Mesendoderm (in vitro differentiated cells): ENCODE results near the gene AMD1.
A peak's percentile ranks its signal among the peaks of the same experiment; 100 is the strongest.

ENCODE experiments used
- DNase-seq: peaks from one replicate; pipeline ENCODE4 v3.0.0; 2013
- H2AK5ac ChIP-seq: 2 replicates; pipeline ENCODE4 v1.6.1; 2013; ENCODE audit warnings: low read length, inconsistent platforms
- H2BK120ac ChIP-seq: 2 replicates; pipeline ENCODE4 v1.6.1; 2013; ENCODE audit warnings: low read depth, mild to moderate bottlenecking, low read length, moderate library complexity, mixed read lengths
- H2BK15ac ChIP-seq: replicated peaks from 2 replicates; pipeline ENCODE4 v1.6.1; 2013; ENCODE audit warnings: low read depth, mild to moderate bottlenecking, moderate library complexity
- H2BK5ac ChIP-seq: 2 replicates; pipeline ENCODE4 v1.6.1; 2013; ENCODE audit warnings: low read length, inconsistent platforms
- H3K18ac ChIP-seq: 2 replicates; pipeline ENCODE4 v1.6.1; 2013; ENCODE audit warnings: mild to moderate bottlenecking, low read length, mixed read lengths
- H3K23ac ChIP-seq: one replicate; pipeline ENCODE4 v1.6.1; 2013; ENCODE audit warnings: low read length
- H3K27ac ChIP-seq: 2 replicates; pipeline ENCODE4 v1.5.1; 2013; ENCODE audit warnings: low read depth, mild to moderate bottlenecking, inconsistent platforms, low read length, moderate library complexity
- H3K27me3 ChIP-seq: 2 replicates; pipeline ENCODE4 v1.6.1; 2013; ENCODE audit warnings: low read length, control low read depth, mild to moderate bottlenecking, inconsistent platforms; ENCODE audit not compliant: insufficient read depth, poor library complexity
- H3K36me3 ChIP-seq: 2 replicates; pipeline ENCODE4 v1.6.1; 2013; ENCODE audit warnings: low read length, inconsistent platforms; ENCODE audit not compliant: control insufficient read depth, insufficient read depth
- H3K4ac ChIP-seq: one replicate; pipeline ENCODE4 v1.6.1; 2013; ENCODE audit warnings: low read depth, mild to moderate bottlenecking, low read length, moderate library complexity
- H3K4me1 ChIP-seq: 2 replicates; pipeline ENCODE4 v1.6.1; 2013; ENCODE audit warnings: low read depth, low read length, inconsistent platforms; ENCODE audit not compliant: control insufficient read depth
- H3K4me2 ChIP-seq: 2 replicates; pipeline ENCODE4 v1.6.1; 2013; ENCODE audit warnings: low read length
- H3K4me3 ChIP-seq: 2 replicates; pipeline ENCODE4 v1.5.1; 2013; ENCODE audit warnings: mild to moderate bottlenecking, low read length
- H3K56ac ChIP-seq: one replicate; pipeline ENCODE4 v1.6.1; 2013; ENCODE audit warnings: low read length
- H3K79me1 ChIP-seq: 2 replicates; pipeline ENCODE4 v1.6.1; 2013; ENCODE audit warnings: low read length, inconsistent platforms
- H3K79me2 ChIP-seq: 2 replicates; pipeline ENCODE4 v1.6.1; 2013; ENCODE audit warnings: mild to moderate bottlenecking, low read length; ENCODE audit not compliant: control insufficient read depth, insufficient read depth
- H3K9ac ChIP-seq: 2 replicates; pipeline ENCODE4 v1.6.1; 2013; ENCODE audit warnings: low read length, inconsistent platforms
- H4K5ac ChIP-seq: one replicate; pipeline ENCODE4 v1.6.1; 2013; ENCODE audit warnings: low read length
- H4K8ac ChIP-seq: one replicate; pipeline ENCODE4 v1.6.1; 2013; ENCODE audit warnings: low read depth, mild to moderate bottlenecking, control low read depth, low read length, moderate library complexity
- WGBS: extraction: QIAGEN DNeasy Blood & Tissue Kit; methylation state at CpG from one replicate; pipeline ENCODE4 v1.1.7; 2013; ENCODE audit warnings: low lambda C conversion rate, missing lambda C conversion rate; ENCODE audit not compliant: insufficient coverage; ENCODE audit errors: extremely low coverage; 5-methylcytosine and 5-hydroxymethylcytosine counted together

The AMD1 gene

DNA sequence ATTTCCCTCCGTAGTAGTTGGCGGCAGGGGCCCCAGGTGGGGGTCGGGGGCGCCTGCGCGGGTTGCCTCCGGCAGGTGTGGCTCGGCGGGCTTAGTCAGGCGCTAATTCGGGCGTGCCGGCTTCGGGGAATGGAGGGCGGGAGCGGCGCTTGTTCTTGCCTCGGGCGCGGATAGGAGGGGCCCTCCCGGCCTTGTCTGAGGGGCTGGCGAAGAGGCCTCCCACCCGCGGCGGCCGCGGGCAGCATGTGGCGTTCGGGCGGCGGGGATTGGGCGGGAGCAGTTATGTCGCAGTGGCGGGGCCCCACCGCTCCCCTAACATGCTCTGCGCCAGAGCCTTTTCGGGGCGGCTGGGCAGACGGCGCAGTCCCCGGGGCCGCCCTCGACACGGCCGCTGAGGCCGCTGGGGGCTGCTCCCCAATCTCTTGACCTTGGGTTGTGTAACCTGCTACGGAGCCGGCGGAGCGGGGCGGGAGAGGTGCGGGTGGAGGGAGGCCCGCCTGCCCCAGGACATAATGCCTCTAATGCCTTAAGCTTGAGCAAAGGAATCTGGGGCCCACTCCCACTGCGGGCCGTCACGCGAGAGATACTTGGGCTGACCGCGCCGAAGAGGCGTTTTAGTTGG is 1.1 kb downstream of the AMD1 start:
- H3K23ac ChIP-seq, result no peak overlapping the region
- WGBS, result no CpG with 5 or more reads among the region's 61 CpGs
- H4K8ac ChIP-seq, result no peak overlapping the region
- no peaks in the 10 kb centered on the region for H3K36me3 ChIP-seq
- peak overlapping the region; percentile 94 for H3K56ac ChIP-seq
- no peaks in the 10 kb centered on the region for H3K79me1 ChIP-seq
- no peaks in the 10 kb centered on the region for H3K27me3 ChIP-seq
- H3K79me2 ChIP-seq, result peaks cover 64% of the 10 kb centered on the region
- peak overlapping the region; percentile 57 for H3K18ac ChIP-seq
- no peak overlapping the region for H2BK5ac ChIP-seq
- DNase-seq, result peak; percentile 65
- peak overlapping the region; percentile 56 for H3K4me3 ChIP-seq
- H2BK120ac ChIP-seq, result no peak overlapping the region
- H3K4ac ChIP-seq, result peak overlapping the region; percentile 73
- H3K4me1 ChIP-seq, result peaks cover 2% of the 10 kb centered on the region
- no peak overlapping the region for H2AK5ac ChIP-seq
- H3K4me2 ChIP-seq, result peak overlapping the region; percentile 26
- H3K27ac ChIP-seq, result peak overlapping the region; percentile 13
- no peak overlapping the region for H4K5ac ChIP-seq
- peak overlapping the region; percentile 95 for H3K9ac ChIP-seq
- no peak overlapping the region for H2BK15ac ChIP-seq

DNA sequence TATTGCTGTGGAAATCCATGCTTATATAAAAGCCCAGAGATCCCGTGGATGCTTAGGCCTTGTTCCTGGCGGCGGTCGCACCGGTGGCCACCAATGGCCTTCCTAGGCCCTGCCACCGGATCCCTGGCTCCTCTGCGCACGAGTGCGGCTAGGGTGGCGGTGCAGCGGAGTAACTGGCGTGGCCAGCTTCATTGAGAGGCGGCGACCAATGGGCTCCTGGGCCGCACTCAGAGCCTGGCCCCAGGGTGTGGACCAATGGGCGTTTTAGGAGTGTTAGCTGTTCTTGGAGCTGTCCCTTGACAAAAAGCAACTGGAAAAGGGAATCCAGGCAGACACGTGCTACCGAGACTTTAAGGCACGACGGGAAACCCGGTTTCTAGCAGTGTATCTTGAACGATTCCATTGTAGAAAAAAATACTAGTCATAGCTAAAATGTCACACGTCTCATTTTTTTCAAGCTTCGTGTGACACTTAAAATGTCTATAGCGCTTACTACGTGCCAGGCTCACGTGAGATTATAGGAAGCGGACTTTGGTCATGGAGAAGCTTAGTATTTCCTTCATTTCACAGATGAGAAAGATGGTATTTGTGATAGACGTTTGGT is 1.7 kb downstream of the AMD1 start:
- Histone ChIP-seq H3K4me3 (peak overlapping the region; percentile 56), H3K18ac (peak overlapping the region; percentile 57), H3K4me1 (peaks cover 2% of the 10 kb centered on the region), H2BK15ac (no peak overlapping the region), H3K56ac (peak overlapping the region; percentile 94), H3K27ac (peak overlapping the region; percentile 13), H3K36me3 (no peaks in the 10 kb centered on the region), H3K79me1 (no peaks in the 10 kb centered on the region), H3K23ac (no peak overlapping the region), H4K5ac (no peak overlapping the region), H2BK120ac (no peak overlapping the region), H3K4me2 (peak overlapping the region; percentile 82), H2AK5ac (no peak overlapping the region), H4K8ac (no peak overlapping the region), H3K27me3 (no peaks in the 10 kb centered on the region), H3K9ac (peak overlapping the region; percentile 95), H3K79me2 (peaks cover 69% of the 10 kb centered on the region), H2BK5ac (no peak overlapping the region), H3K4ac (no peak overlapping the region)
- WGBS, result no CpG with 5 or more reads among the region's 29 CpGs
- peak; percentile 96 for DNase-seq

DNA sequence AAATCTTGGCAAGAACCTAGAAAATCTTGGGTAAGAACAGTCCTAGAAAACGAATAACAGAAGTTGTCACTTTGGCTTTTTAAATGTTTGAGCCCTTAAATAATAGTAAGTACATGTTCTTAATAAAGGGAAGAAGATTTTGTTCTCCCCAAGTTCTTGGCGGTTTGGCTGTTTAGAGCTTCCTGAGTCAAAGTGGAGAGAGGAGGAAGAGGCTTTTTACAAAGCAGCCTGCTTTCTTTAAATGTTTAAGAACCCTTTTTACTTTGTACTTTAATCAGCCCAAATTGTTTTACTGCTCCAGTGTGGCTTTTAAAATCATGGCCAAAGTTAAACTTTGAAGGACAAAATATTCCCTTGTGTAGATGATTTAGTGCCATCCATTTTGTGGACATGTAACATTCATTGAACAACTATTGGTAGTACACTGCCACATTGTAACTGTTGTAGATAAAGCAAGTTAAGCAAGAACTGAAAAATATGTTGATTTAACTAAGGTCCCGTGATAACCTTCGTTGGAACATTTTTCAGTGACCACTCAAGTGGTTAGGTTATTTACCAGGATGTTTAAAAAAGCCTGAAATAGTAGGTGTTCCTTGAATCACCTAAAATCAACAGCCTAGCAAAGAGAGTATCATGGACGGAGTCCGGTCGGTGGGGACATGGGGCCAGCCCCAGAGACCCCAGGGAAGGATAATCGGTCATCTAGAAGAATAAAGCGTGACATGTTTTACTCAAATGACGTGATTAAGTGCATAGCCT is 2.4 kb downstream of the AMD1 start:
- H2BK120ac ChIP-seq, result no peak overlapping the region
- no peak overlapping the region for H3K18ac ChIP-seq
- H3K79me2 ChIP-seq, result peaks cover 76% of the 10 kb centered on the region
- no peak overlapping the region for H3K27ac ChIP-seq
- peak overlapping the region; percentile 56 for H3K4me3 ChIP-seq
- no peak overlapping the region for H3K4ac ChIP-seq
- DNase-seq, result no peak
- H2BK15ac ChIP-seq, result no peak overlapping the region
- H3K56ac ChIP-seq, result peak overlapping the region; percentile 12
- no peak overlapping the region for H4K5ac ChIP-seq
- H2BK5ac ChIP-seq, result no peak overlapping the region
- peak overlapping the region; percentile 95 for H3K9ac ChIP-seq
- H3K4me1 ChIP-seq, result peaks cover 2% of the 10 kb centered on the region
- H3K79me1 ChIP-seq, result no peaks in the 10 kb centered on the region
- peak overlapping the region; percentile 82 for H3K4me2 ChIP-seq
- no peak overlapping the region for H3K23ac ChIP-seq
- H3K27me3 ChIP-seq, result no peaks in the 10 kb centered on the region
- H4K8ac ChIP-seq, result no peak overlapping the region
- no peak overlapping the region for H2AK5ac ChIP-seq
- H3K36me3 ChIP-seq, result no peaks in the 10 kb centered on the region
- WGBS, result no CpG with 5 or more reads among the region's 10 CpGs

DNA sequence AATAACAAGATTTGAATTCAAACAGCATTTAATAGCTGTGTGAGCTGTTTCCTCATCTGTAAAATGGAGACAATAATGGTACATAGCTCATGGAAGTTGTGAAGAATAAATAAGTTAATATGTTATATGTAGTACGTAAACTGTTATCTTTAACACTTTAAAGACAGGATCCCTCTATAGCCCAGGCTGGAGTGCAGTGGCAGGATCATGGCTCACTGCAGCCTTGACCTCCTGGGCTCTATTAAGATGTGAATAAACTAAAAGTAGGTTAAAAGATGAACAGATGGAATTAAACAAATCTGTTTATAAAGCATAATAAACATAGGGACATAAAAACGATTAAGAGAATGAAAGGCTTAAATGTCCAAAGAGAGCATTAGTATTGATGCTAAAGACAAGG is 3.0 kb downstream of the AMD1 start:
- Histone ChIP-seq H3K4me2 (peak overlapping the region; percentile 82), H3K9ac (peak overlapping the region; percentile 95)

DNA sequence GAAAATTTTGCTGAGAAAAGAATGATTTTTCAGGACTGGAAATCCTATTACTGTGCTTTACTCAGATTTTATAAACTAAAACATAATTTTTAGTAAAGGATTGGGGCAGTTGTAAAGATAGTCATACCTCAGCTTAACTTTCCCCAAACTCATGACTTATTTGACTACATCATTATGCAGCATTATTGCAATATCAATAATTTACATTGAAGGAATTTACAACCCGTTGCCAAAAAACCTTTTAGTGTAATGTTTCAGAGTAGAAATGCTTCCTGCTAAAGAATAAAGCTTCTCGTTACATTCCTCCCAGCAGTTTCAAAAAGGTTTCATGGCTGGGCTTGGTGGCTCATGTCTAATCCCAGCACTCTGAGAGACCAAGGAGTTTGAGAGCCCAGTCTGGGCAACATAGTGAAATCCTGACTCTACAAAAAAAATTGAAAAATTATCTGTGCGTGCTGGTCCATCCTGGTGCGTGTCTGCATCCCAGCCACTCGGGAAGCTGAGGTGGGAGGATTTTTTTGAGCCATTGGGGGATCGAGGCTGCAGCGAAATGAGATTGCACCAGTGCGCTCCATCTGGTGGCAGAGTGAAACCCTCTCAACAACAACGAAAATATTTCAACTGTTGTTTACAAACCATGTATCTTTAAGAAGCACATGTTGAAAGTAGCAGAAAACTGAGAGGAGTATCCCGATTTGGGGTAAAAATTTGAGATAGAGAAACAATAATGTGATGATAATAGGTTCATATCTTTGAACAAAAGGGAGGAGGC is 4.4 kb downstream of the AMD1 start:
- Histone ChIP-seq H3K4ac (peak overlapping the region; percentile 36), H2BK120ac (no peak overlapping the region), H3K4me2 (peak overlapping the region; percentile 38), H4K5ac (no peak overlapping the region), H3K56ac (peak overlapping the region; percentile 30), H3K4me1 (peaks cover 2% of the 10 kb centered on the region), H3K4me3 (no peak overlapping the region), H4K8ac (no peak overlapping the region), H3K23ac (peak overlapping the region; percentile 75), H3K27ac (no peak overlapping the region), H2AK5ac (no peak overlapping the region), H2BK5ac (no peak overlapping the region), H3K27me3 (no peaks in the 10 kb centered on the region), H3K79me2 (peaks cover 95% of the 10 kb centered on the region), H3K79me1 (no peaks in the 10 kb centered on the region), H3K9ac (peak overlapping the region; percentile 46), H3K18ac (peak overlapping the region; percentile 39), H2BK15ac (no peak overlapping the region), H3K36me3 (no peaks in the 10 kb centered on the region)
- peak; percentile 64 for DNase-seq
- WGBS, result no CpG with 5 or more reads among the region's 10 CpGs

More for the DNA sequence above, 3.0 kb downstream of the AMD1 start:
- no peak overlapping the region for H2AK5ac ChIP-seq
- no peak for DNase-seq
- H3K36me3 ChIP-seq, result no peaks in the 10 kb centered on the region
- no peak overlapping the region for H3K23ac ChIP-seq
- no CpG with 5 or more reads among the region's 2 CpGs for WGBS
- no peaks in the 10 kb centered on the region for H3K27me3 ChIP-seq
- H2BK120ac ChIP-seq, result no peak overlapping the region
- H3K18ac ChIP-seq, result no peak overlapping the region
- H4K5ac ChIP-seq, result no peak overlapping the region
- no peak overlapping the region for H2BK15ac ChIP-seq
- H3K4me3 ChIP-seq, result peak overlapping the region; percentile 56
- peak overlapping the region; percentile 12 for H3K56ac ChIP-seq
- H3K79me1 ChIP-seq, result no peaks in the 10 kb centered on the region
- no peak overlapping the region for H4K8ac ChIP-seq
- H3K4ac ChIP-seq, result no peak overlapping the region
- H3K79me2 ChIP-seq, result peaks cover 82% of the 10 kb centered on the region
- no peak overlapping the region for H3K27ac ChIP-seq
- H2BK5ac ChIP-seq, result no peak overlapping the region
- peaks cover 2% of the 10 kb centered on the region for H3K4me1 ChIP-seq
